Vagina (tissue), 2 donors: ENCODE measurements around the gene HBP1. TPM values are rescaled to one million over a fixed set of nuclear protein-coding genes. Genes with fewer than 3 reads are reported as not detected.
"Not testable (repeated sequence)": the region's sequence is repeated elsewhere in the genome, so short reads cannot be mapped to it uniquely, and the experiment has no call there.

ENCODE experiments used
- DNase-seq, 2 donors: peaks; one replicate each; pipeline ENCODE4 v3.0.0-alpha.2; 2017; ENCODE audit errors: extremely low spot score in 2 of 2
- H3K27ac ChIP-seq: fragments of 200-600 bp; sonication (generic); one replicate; pipeline ENCODE4 v1.5.1; 2019
- H3K27me3 ChIP-seq: fragments of 200-600 bp; sonication (generic); one replicate; pipeline ENCODE4 v1.5.1; 2019
- H3K36me3 ChIP-seq, 2 donors: fragments of 200-600 bp; sonication (generic); one replicate each; pipeline ENCODE4 v1.5.1; 2017 to 2019
- H3K4me1 ChIP-seq: fragments of 200-600 bp; sonication (generic); one replicate; pipeline ENCODE4 v1.5.1; 2019
- H3K4me3 ChIP-seq, 2 donors: fragments of 200-600 bp; sonication (generic); 1 replicate in 1 of 2; 2 replicates in 1 of 2; pipeline ENCODE4 v1.5.1; 2016 to 2019
- H3K9me3 ChIP-seq: fragments of 200-600 bp; sonication (generic); one replicate; pipeline ENCODE4 v1.5.1; 2019
- POLR2A ChIP-seq, 2 donors: fragments of 450-650 bp; IDR thresholded peaks; one replicate each; pipeline ENCODE4 v1.6.1; 2017; ENCODE audit warnings: antibody characterized with exemption in 2 of 2, mild to moderate bottlenecking in 2 of 2, moderate library complexity in 2 of 2
- POLR2AphosphoS5 ChIP-seq, 2 donors: sonication (generic); formaldehyde crosslinking; IDR thresholded peaks; one replicate each; pipeline ENCODE4 v1.9.0; 2017; ENCODE audit warnings: antibody characterized with exemption in 2 of 2, mild to moderate bottlenecking in 2 of 2, low read depth in 1 of 2; ENCODE audit not compliant: insufficient read depth in 1 of 2
- intact Hi-C: fragments of 100-400 bp; cut with DNase I; formaldehyde crosslinking; loops from one replicate; pipeline ENCODE4 v1.15.1; 2023
- total RNA-seq: library from RNA; depleted of rRNA; stranded (reverse); fragments of >200 nt; gene quantifications from one replicate; pipeline ENCODE4 v1.2.3, GENCODE V29; 2016
- TF ChIP-seq, protein P1 (sequence below), 3 experiments: fragments of 450-650 bp in 2 of 3; fragments of 200-600 bp in 1 of 3; sonication (generic) in 1 of 3; IDR thresholded peaks; one replicate each; pipeline ENCODE4 v1.5.1; 2017 to 2019; ENCODE audit warnings: antibody characterized with exemption in 3 of 3, mild to moderate bottlenecking in 2 of 3, moderate library complexity in 2 of 3

Gene HBP1
- total RNA-seq, 1 donor from 2014 or later: 91.3 TPM

GRCh38 chr7:107213193-107213788 lies 44.5 kb downstream of the HBP1 start:
- Histone ChIP-seq H3K27me3 (no peaks in the 10 kb centered on the region), H3K27ac (no peak overlapping the region), H3K4me1 (peaks cover 9% of the 10 kb centered on the region), H3K9me3 (no peaks in the 10 kb centered on the region), H3K4me3 (no peak overlapping the region), H3K36me3 (peaks cover 0 to 19% of the 10 kb centered on the region in 2 donors)
- TF ChIP-seq POLR2A (IDR thresholded peaks at IDR 0.05) (no peak), POLR2AphosphoS5 (IDR thresholded peaks at IDR 0.05; ENCODE audit: insufficient read depth in 1 of 2, low read depth in 1 of 2) (no peak)
- TF ChIP-seq, protein P1, sequence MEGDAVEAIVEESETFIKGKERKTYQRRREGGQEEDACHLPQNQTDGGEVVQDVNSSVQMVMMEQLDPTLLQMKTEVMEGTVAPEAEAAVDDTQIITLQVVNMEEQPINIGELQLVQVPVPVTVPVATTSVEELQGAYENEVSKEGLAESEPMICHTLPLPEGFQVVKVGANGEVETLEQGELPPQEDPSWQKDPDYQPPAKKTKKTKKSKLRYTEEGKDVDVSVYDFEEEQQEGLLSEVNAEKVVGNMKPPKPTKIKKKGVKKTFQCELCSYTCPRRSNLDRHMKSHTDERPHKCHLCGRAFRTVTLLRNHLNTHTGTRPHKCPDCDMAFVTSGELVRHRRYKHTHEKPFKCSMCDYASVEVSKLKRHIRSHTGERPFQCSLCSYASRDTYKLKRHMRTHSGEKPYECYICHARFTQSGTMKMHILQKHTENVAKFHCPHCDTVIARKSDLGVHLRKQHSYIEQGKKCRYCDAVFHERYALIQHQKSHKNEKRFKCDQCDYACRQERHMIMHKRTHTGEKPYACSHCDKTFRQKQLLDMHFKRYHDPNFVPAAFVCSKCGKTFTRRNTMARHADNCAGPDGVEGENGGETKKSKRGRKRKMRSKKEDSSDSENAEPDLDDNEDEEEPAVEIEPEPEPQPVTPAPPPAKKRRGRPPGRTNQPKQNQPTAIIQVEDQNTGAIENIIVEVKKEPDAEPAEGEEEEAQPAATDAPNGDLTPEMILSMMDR (IDR thresholded peaks at IDR 0.05): no peak
- DNase-seq: no peak
- intact Hi-C loops: no loop called here

DNA sequence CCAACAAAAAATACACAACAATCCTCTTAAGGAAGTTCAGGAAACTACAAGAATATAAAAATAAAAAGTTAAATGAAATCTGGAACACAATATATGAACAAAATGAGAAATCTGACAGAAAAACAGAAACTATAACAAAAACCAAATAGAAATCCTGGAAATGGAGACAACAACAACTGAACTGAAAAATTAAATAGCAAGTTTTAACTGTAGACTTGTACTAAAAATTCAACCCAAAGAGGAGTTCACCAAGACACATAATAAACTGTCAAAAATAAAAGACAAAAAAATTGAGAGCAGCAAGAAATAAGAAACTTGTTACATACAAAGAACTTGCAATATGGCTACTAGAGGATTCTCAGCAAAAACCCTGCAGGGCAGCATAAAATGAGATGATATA lies 45.1 kb downstream of the HBP1 start:
- DNase-seq: no peak
- H3K4me3 ChIP-seq: no peak overlapping the region
- no peaks in the 10 kb centered on the region for H3K27me3 ChIP-seq
- H3K36me3 ChIP-seq: peaks cover 0 to 13% of the 10 kb centered on the region in 2 donors
- peaks cover 2% of the 10 kb centered on the region for H3K4me1 ChIP-seq
- no peak overlapping the region for H3K27ac ChIP-seq
- intact Hi-C loops: no loop called here
- TF ChIP-seq POLR2A (IDR thresholded peaks at IDR 0.05): no peak
- TF ChIP-seq POLR2AphosphoS5 (IDR thresholded peaks at IDR 0.05; ENCODE audit: insufficient read depth in 1 of 2, low read depth in 1 of 2): no peak
- TF ChIP-seq, protein P1 (IDR thresholded peaks at IDR 0.05): no peak
- no peaks in the 10 kb centered on the region for H3K9me3 ChIP-seq

DNA sequence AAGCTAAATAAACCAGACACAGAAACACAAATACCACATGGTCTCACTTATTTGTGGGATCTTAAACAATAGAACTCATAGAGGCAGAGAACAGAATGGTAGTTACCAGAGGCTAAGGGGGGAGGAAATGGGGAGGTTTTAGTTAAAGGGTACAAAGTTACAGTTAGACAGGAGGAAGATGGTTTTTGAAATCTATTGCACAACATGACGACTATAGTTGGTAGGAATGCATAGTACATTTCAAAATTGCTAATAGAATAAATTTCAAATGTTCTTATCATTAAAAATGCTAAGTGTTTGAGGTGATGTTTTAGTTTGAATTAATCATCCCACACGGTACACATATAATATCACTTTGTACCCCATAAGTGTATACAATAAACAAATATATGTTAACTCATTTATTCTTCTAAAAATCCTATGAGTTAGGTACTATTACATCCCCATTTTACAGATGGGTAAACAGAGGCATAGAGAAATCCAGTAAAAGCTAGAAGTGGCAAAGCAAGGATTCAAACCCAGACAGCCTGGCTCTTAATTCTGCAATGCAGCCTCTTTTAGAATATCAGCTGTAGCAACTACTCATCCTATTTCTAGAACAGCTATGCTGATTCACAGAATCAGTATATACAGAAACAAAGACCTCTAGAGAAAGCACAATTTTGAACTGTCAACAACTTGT lies 50.9 kb downstream of the HBP1 start:
- Histone ChIP-seq H3K36me3 (no peaks in the 10 kb centered on the region), H3K27me3 (no peaks in the 10 kb centered on the region), H3K4me3 (no peak overlapping the region), H3K27ac (no peak overlapping the region), H3K9me3 (no peaks in the 10 kb centered on the region), H3K4me1 (no peaks in the 10 kb centered on the region)
- TF ChIP-seq, protein P1 (IDR thresholded peaks at IDR 0.05): no peak
- TF ChIP-seq POLR2A (IDR thresholded peaks at IDR 0.05) (no peak), POLR2AphosphoS5 (IDR thresholded peaks at IDR 0.05; ENCODE audit: insufficient read depth in 1 of 2, low read depth in 1 of 2) (no peak)
- no peak for DNase-seq
- intact Hi-C loops: no loop called here

GRCh38 chr7:107220356-107220755 lies 51.6 kb downstream of the HBP1 start:
- no peaks in the 10 kb centered on the region for H3K27me3 ChIP-seq

DNA sequence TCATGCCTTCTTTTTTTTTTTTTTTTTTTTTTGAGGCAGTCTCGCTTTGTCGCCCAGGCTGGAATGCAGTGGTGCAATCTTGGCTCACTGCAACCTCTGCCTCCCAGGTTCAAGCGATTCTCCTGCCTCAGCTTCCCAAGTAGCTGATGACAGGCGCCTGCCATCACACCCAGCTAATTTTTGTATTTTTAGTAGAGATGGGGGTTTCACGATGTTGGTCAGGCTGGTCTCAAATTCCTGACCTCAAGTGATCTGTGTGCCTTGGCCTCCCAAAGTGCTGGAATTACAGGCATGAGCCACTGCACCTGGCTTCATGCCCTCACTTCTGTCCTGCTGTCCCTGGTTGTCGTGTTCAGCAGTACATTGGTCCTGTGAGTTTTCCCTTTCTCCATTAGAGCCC lies 52.0 kb downstream of the HBP1 start:
- H3K36me3 ChIP-seq, intact Hi-C loops: not testable (repeated sequence)

More at GRCh38 chr7:107220356-107220755, 51.6 kb downstream of the HBP1 start:
- no peaks in the 10 kb centered on the region for H3K36me3 ChIP-seq
- H3K27ac ChIP-seq: no peak overlapping the region
- no peaks in the 10 kb centered on the region for H3K9me3 ChIP-seq
- H3K4me1 ChIP-seq: no peaks in the 10 kb centered on the region
- TF ChIP-seq, protein P1 (IDR thresholded peaks at IDR 0.05): no peak
- TF ChIP-seq POLR2A (IDR thresholded peaks at IDR 0.05) (no peak), POLR2AphosphoS5 (IDR thresholded peaks at IDR 0.05; ENCODE audit: insufficient read depth in 1 of 2, low read depth in 1 of 2) (no peak)
- H3K4me3 ChIP-seq: no peak overlapping the region
- DNase-seq: no peak
- intact Hi-C loops: no loop called here

More for the DNA sequence above, 52.0 kb downstream of the HBP1 start:
- not testable (repeated sequence) for DNase-seq, H3K9me3 ChIP-seq, H3K27me3 ChIP-seq, H3K4me3 ChIP-seq, H3K27ac ChIP-seq, H3K4me1 ChIP-seq
